Liver (tissue), 9 donors: ENCODE results near the gene BRD8. TPM values are rescaled to one million over a fixed set of nuclear protein-coding genes. Genes with fewer than 3 reads are reported as not detected.

Source experiments
- DNase-seq: peaks from one replicate; pipeline ENCODE4 v3.0.0-alpha.2; 2017; ENCODE audit warnings: low spot score
- H3K27ac ChIP-seq, 2 donors: one replicate each; pipeline ENCODE4 v1.7.0; 2013; ENCODE audit warnings: inconsistent platforms in 2 of 2, low read length in 2 of 2, control low read depth in 1 of 2, low read depth in 1 of 2, mild to moderate bottlenecking in 1 of 2
- H3K27me3 ChIP-seq, 4 donors: one replicate each; pipeline versions ENCODE4 v1.6.1 to v1.7.0; 2013; ENCODE audit warnings: low read length in 3 of 4, inconsistent platforms in 1 of 4, mild to moderate bottlenecking in 1 of 4, moderate library complexity in 1 of 4; ENCODE audit not compliant: control insufficient read depth in 4 of 4, insufficient read depth in 4 of 4
- H3K36me3 ChIP-seq, 4 donors: one replicate each; pipeline versions ENCODE4 v1.6.1 to v1.7.0; 2013; ENCODE audit warnings: low read length in 3 of 4, mild to moderate bottlenecking in 3 of 4, low read depth in 1 of 4, moderate library complexity in 1 of 4; ENCODE audit not compliant: control insufficient read depth in 4 of 4, insufficient read depth in 3 of 4
- H3K4me1 ChIP-seq, 4 donors: one replicate each; pipeline versions ENCODE4 v1.6.1 to v1.7.0; 2013; ENCODE audit warnings: low read length in 3 of 4, mild to moderate bottlenecking in 3 of 4, moderate library complexity in 1 of 4; ENCODE audit not compliant: control insufficient read depth in 4 of 4, insufficient read depth in 4 of 4
- H3K4me3 ChIP-seq, 3 donors: one replicate each; pipeline versions ENCODE4 v1.6.1 to v1.7.0; 2013; ENCODE audit warnings: low read length in 3 of 3, control low read depth in 1 of 3, low read depth in 1 of 3, mild to moderate bottlenecking in 1 of 3
- H3K9ac ChIP-seq, 2 donors: one replicate each; pipeline ENCODE4 v1.7.0; 2013; ENCODE audit warnings: low read length in 2 of 2, mild to moderate bottlenecking in 2 of 2, moderate library complexity in 2 of 2, control low read depth in 1 of 2, low read depth in 1 of 2
- H3K9me3 ChIP-seq, 4 donors: one replicate each; pipeline versions ENCODE4 v1.6.1 to v1.7.0; 2013; ENCODE audit warnings: low read length in 3 of 4; ENCODE audit not compliant: control insufficient read depth in 4 of 4
- EGR1 ChIP-seq, 2 donors: IDR thresholded peaks; 2 replicates each; pipeline ENCODE4 v1.6.1; 2016 to 2018; ENCODE audit warnings: antibody characterized with exemption in 2 of 2, low read depth in 2 of 2
- FOXA2 ChIP-seq: IDR thresholded peaks from 2 replicates; pipeline ENCODE4 v1.6.1; 2016; ENCODE audit warnings: antibody characterized with exemption
- GABPA ChIP-seq, 2 donors: IDR thresholded peaks in 1 of 2; conservative IDR thresholded peaks in 1 of 2; 2 replicates each; pipeline ENCODE4 v1.6.1; 2016; ENCODE audit warnings: antibody characterized with exemption in 2 of 2, mild to moderate bottlenecking in 1 of 2, moderate library complexity in 1 of 2
- HNF4A ChIP-seq, 2 donors: conservative IDR thresholded peaks; 2 replicates each; pipeline ENCODE4 v1.6.1; 2016; ENCODE audit warnings: antibody characterized with exemption in 2 of 2, mild to moderate bottlenecking in 2 of 2
- HNF4G ChIP-seq: IDR thresholded peaks from 2 replicates; pipeline ENCODE4 v1.6.1; 2016; ENCODE audit warnings: antibody characterized with exemption
- JUND ChIP-seq, 2 donors: IDR thresholded peaks; 2 replicates each; pipeline ENCODE4 v1.6.1; 2016; ENCODE audit warnings: antibody characterized with exemption in 2 of 2
- NR2F2 ChIP-seq: IDR thresholded peaks from 2 replicates; pipeline ENCODE4 v1.6.1; 2016; ENCODE audit warnings: antibody characterized with exemption
- RAD21 ChIP-seq, 2 donors: IDR thresholded peaks; 2 replicates each; pipeline ENCODE4 v1.6.1; 2016; ENCODE audit warnings: antibody characterized with exemption in 2 of 2, mild to moderate bottlenecking in 2 of 2
- RXRA ChIP-seq, 2 donors: IDR thresholded peaks; 2 replicates each; pipeline ENCODE4 v1.6.1; 2017 to 2018; ENCODE audit warnings: antibody characterized with exemption in 2 of 2, mild to moderate bottlenecking in 1 of 2
- SP1 ChIP-seq: IDR thresholded peaks from 2 replicates; pipeline ENCODE4 v1.6.1; 2018; ENCODE audit warnings: antibody characterized with exemption, mild to moderate bottlenecking
- YY1 ChIP-seq: IDR thresholded peaks from 2 replicates; pipeline ENCODE4 v1.6.1; 2016; ENCODE audit warnings: antibody characterized with exemption, mild to moderate bottlenecking
- WGBS: extraction: QIAGEN DNeasy Blood & Tissue Kit; methylation state at CpG from one replicate; pipeline ENCODE4 v1.1.7; 2013; 5-methylcytosine and 5-hydroxymethylcytosine counted together
- polyA plus RNA-seq, 2 donors: library from polyadenylated mRNA; stranded (reverse) in 1 of 2; unstranded in 1 of 2; fragments of 200-250 nt in 1 of 2; fragments of >200 nt in 1 of 2; fragmentation: Nextera tagmentation in 1 of 2; extraction: Ambion mirVana in 1 of 2; gene quantifications; one replicate each; pipeline versions ENCODE4 v1.2.1 to v1.2.3, GENCODE V29; 2013 to 2015
- total RNA-seq, 2 donors: library from RNA; depleted of rRNA; stranded (reverse); fragments of >200 nt; gene quantifications; one replicate each; pipeline ENCODE4 v1.2.3, GENCODE V29; 2014
- TF ChIP-seq, protein P1 (sequence below): IDR thresholded peaks from 2 replicates; pipeline ENCODE4 v1.6.1; 2016; ENCODE audit warnings: antibody characterized with exemption
- TF ChIP-seq, protein P2 (sequence below): fragments of 150-350 bp; IDR thresholded peaks from 2 replicates; pipeline ENCODE4 v1.5.1; 2017; ENCODE audit warnings: improper control_type of control experiment, low read depth, low read length; ENCODE audit not compliant: missing input control
- TF ChIP-seq, protein P3 (sequence below): IDR thresholded peaks from 2 replicates; pipeline ENCODE4 v1.6.1; 2016; ENCODE audit warnings: antibody characterized with exemption
- TF ChIP-seq, protein P4 (sequence below): IDR thresholded peaks from 2 replicates; pipeline ENCODE4 v1.6.1; 2016; ENCODE audit warnings: antibody characterized with exemption
- donor health status: healthy.
- donor health status: healthy.
- donor health status: healthy.
- donor health status: healthy.
- donor health status: healthy.

Gene BRD8
- total and polyA plus RNA-seq, 4 donors = 14.8 to 34.5 (median 29.6) TPM

DNA sequence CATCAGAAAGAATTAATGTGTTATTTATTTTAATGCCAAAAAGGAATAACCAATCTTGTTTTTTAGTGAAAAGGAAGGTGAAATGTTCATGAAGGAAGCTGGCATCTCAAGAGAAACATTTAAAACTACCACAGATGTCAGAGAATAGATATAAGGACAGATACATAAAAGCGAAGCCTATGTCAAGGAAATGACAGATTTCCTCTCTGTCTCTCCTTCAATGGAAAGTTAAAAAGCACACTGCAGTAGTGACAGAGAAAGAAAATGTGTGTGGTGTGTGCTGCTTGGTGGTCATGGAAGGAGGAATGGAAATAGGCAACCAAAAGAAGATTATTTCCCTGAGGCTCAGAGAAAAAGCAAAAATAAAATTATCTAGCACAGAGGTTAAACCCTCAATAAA, 85.4 kb downstream of the BRD8 start:
- Histone ChIP-seq H3K9ac (no peak overlapping the region), H3K4me3 (no peak overlapping the region), H3K36me3 (no peaks in the 10 kb centered on the region), H3K27me3 (no peaks in the 10 kb centered on the region), H3K4me1 (no peaks in the 10 kb centered on the region), H3K27ac (no peak overlapping the region), H3K9me3 (no peaks in the 10 kb centered on the region)
- no peak for DNase-seq
- no peak for TF ChIP-seq HNF4G
- 54% methylated on average over 1 of the region's 1 CpG for WGBS

DNA sequence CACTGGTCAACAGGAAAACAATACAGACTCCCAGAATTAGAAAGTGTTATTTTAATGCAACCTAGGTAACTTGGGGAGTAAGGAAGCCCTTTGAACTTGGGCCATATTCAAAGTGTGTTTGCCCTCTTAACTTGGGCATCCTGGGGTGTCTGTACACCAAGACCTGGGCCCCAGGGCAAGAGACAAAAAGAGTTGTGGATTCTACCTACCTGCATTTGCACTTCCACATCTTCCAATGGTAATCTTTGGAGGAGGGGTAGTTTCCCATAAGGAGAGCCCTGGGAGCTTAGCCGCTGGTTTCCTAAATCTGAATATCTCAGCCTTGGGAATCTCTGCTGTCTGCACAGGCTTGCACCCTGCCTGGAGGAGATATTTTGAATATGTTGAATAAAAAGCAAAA, 86.1 kb downstream of the BRD8 start:
- Histone ChIP-seq H3K4me1 (no peaks in the 10 kb centered on the region), H3K9ac (no peak overlapping the region), H3K36me3 (no peaks in the 10 kb centered on the region), H3K9me3 (no peaks in the 10 kb centered on the region), H3K27me3 (no peaks in the 10 kb centered on the region), H3K27ac (no peak overlapping the region), H3K4me3 (no peak overlapping the region)
- 58% methylated on average over 1 of the region's 1 CpG for WGBS
- no peak for TF ChIP-seq HNF4A (conservative IDR thresholded peaks at IDR 0.05)
- TF ChIP-seq RAD21 (IDR thresholded peaks at IDR 0.05) = no peak
- TF ChIP-seq YY1 = no peak
- TF ChIP-seq SP1 = no peak
- TF ChIP-seq NR2F2 = no peak
- no peak for TF ChIP-seq JUND (IDR thresholded peaks at IDR 0.05)
- TF ChIP-seq EGR1 (IDR thresholded peaks at IDR 0.05; ENCODE audit: low read depth in 2 of 2) = no peak
- TF ChIP-seq, protein P1, sequence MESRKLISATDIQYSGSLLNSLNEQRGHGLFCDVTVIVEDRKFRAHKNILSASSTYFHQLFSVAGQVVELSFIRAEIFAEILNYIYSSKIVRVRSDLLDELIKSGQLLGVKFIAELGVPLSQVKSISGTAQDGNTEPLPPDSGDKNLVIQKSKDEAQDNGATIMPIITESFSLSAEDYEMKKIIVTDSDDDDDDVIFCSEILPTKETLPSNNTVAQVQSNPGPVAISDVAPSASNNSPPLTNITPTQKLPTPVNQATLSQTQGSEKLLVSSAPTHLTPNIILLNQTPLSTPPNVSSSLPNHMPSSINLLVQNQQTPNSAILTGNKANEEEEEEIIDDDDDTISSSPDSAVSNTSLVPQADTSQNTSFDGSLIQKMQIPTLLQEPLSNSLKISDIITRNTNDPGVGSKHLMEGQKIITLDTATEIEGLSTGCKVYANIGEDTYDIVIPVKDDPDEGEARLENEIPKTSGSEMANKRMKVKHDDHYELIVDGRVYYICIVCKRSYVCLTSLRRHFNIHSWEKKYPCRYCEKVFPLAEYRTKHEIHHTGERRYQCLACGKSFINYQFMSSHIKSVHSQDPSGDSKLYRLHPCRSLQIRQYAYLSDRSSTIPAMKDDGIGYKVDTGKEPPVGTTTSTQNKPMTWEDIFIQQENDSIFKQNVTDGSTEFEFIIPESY = no peak
- TF ChIP-seq FOXA2 = no peak
- TF ChIP-seq HNF4G = no peak
- TF ChIP-seq, protein P2, sequence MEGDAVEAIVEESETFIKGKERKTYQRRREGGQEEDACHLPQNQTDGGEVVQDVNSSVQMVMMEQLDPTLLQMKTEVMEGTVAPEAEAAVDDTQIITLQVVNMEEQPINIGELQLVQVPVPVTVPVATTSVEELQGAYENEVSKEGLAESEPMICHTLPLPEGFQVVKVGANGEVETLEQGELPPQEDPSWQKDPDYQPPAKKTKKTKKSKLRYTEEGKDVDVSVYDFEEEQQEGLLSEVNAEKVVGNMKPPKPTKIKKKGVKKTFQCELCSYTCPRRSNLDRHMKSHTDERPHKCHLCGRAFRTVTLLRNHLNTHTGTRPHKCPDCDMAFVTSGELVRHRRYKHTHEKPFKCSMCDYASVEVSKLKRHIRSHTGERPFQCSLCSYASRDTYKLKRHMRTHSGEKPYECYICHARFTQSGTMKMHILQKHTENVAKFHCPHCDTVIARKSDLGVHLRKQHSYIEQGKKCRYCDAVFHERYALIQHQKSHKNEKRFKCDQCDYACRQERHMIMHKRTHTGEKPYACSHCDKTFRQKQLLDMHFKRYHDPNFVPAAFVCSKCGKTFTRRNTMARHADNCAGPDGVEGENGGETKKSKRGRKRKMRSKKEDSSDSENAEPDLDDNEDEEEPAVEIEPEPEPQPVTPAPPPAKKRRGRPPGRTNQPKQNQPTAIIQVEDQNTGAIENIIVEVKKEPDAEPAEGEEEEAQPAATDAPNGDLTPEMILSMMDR = no peak
- TF ChIP-seq, protein P3, sequence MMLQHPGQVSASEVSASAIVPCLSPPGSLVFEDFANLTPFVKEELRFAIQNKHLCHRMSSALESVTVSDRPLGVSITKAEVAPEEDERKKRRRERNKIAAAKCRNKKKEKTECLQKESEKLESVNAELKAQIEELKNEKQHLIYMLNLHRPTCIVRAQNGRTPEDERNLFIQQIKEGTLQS = no peak
- no peak for TF ChIP-seq GABPA (IDR thresholded peaks at IDR 0.05 in 1 of 2, conservative IDR thresholded peaks at IDR 0.05 in 1 of 2)
- no peak for DNase-seq

DNA sequence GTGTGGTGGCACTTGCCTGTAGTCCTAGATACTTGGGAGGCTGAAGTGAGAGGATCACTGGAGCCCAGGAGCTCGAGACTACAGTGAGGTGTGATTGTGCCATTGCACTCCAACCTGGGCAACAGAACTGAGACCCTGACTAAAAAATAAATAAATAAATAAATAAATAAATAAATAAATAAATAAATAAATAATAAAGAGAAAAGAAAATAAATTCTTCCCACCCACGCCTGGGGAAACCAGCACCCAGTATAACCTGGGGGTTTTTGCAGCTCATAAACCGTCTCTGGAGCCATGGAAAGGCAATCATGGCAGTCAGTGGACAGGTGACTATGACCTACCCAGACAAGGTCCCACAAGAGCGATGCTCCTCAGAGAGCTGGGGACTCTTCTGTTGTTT, 86.7 kb downstream of the BRD8 start:
- no peak for DNase-seq

More for the DNA sequence above, 86.7 kb downstream of the BRD8 start:
- no peak overlapping the region for H3K27ac ChIP-seq
- H3K9ac ChIP-seq = no peak overlapping the region
- 87% methylated on average over 4 of the region's 4 CpGs for WGBS
- H3K36me3 ChIP-seq = no peaks in the 10 kb centered on the region
- no peak for TF ChIP-seq YY1
- TF ChIP-seq RAD21 (IDR thresholded peaks at IDR 0.05) = no peak
- TF ChIP-seq RXRA (IDR thresholded peaks at IDR 0.05) = no peak
- no peak for TF ChIP-seq HNF4G
- TF ChIP-seq SP1 = no peak
- TF ChIP-seq, protein P3 = no peak
- no peak for TF ChIP-seq JUND (IDR thresholded peaks at IDR 0.05)
- no peak for TF ChIP-seq GABPA (IDR thresholded peaks at IDR 0.05 in 1 of 2, conservative IDR thresholded peaks at IDR 0.05 in 1 of 2)
- TF ChIP-seq, protein P1 = no peak
- TF ChIP-seq NR2F2 = no peak
- TF ChIP-seq, protein P4, sequence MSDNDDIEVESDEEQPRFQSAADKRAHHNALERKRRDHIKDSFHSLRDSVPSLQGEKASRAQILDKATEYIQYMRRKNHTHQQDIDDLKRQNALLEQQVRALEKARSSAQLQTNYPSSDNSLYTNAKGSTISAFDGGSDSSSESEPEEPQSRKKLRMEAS = no peak
- no peak for TF ChIP-seq EGR1 (IDR thresholded peaks at IDR 0.05; ENCODE audit: low read depth in 2 of 2)
- H3K4me3 ChIP-seq = no peak overlapping the region
- no peaks in the 10 kb centered on the region for H3K9me3 ChIP-seq
- no peaks in the 10 kb centered on the region for H3K4me1 ChIP-seq
- H3K27me3 ChIP-seq = no peaks in the 10 kb centered on the region
